Loucy (cell line): Measurements from ENCODE around the gene ODF2.
A peak's percentile ranks its signal among the peaks of the same experiment; 100 is the strongest.

Experiments used
- H2AFZ ChIP-seq: fragments of 200-600 bp; sonication (generic); 2 replicates; pipeline ENCODE4 v1.6.0; 2016; ENCODE audit warnings: antibody characterized with exemption, mild to moderate bottlenecking, low read length, moderate library complexity
- H3F3A ChIP-seq: fragments of 200-600 bp; 2 replicates; pipeline ENCODE4 v1.6.0; 2016; ENCODE audit warnings: antibody characterized with exemption, low read depth, mild to moderate bottlenecking
- H3K27me3 ChIP-seq: fragments of 200-600 bp; sonication (generic); 2 replicates; pipeline ENCODE4 v1.6.1; 2014; ENCODE audit warnings: low read length, mild to moderate bottlenecking; ENCODE audit not compliant: insufficient read depth, poor library complexity, severe bottlenecking
- H3K36me3 ChIP-seq: fragments of 200-600 bp; sonication (generic); 2 replicates; pipeline ENCODE4 v1.6.1; 2016; ENCODE audit warnings: low read length; ENCODE audit not compliant: insufficient read depth
- H3K4me1 ChIP-seq: fragments of 200-600 bp; sonication (generic); 2 replicates; pipeline ENCODE4 v1.5.1; 2014; ENCODE audit warnings: low read length, mild to moderate bottlenecking; ENCODE audit not compliant: insufficient read depth, poor library complexity, severe bottlenecking
- H3K4me2 ChIP-seq: fragments of 200-600 bp; sonication (generic); 2 replicates; pipeline ENCODE4 v1.6.0; 2014; ENCODE audit warnings: antibody characterized with exemption, low read length, low read depth, mild to moderate bottlenecking; ENCODE audit not compliant: poor library complexity, severe bottlenecking
- H3K4me3 ChIP-seq: fragments of 200-600 bp; sonication (generic); 2 replicates; pipeline ENCODE4 v1.5.1; 2014; ENCODE audit warnings: low read length, mild to moderate bottlenecking, mixed read lengths; ENCODE audit not compliant: poor library complexity, severe bottlenecking
- H3K79me2 ChIP-seq: fragments of 200-600 bp; sonication (generic); 2 replicates; pipeline ENCODE4 v1.6.1; 2014; ENCODE audit warnings: low read length; ENCODE audit not compliant: insufficient read depth
- H3K9ac ChIP-seq: fragments of 200-600 bp; sonication (generic); 2 replicates; pipeline ENCODE4 v1.6.0; 2014; ENCODE audit warnings: mild to moderate bottlenecking, low read depth, low read length, moderate library complexity; ENCODE audit not compliant: poor library complexity, severe bottlenecking
- H3K9me2 ChIP-seq: fragments of 200-600 bp; sonication (generic); replicated peaks from 2 replicates; pipeline ENCODE4 v1.6.1; 2016; ENCODE audit warnings: low read depth, low read length, mixed read lengths
- H3K9me3 ChIP-seq: fragments of 200-600 bp; sonication (generic); 2 replicates; pipeline ENCODE4 v1.6.1; 2014; ENCODE audit warnings: mild to moderate bottlenecking, antibody characterized with exemption, low read length, low read depth; ENCODE audit not compliant: insufficient read depth
- H4K20me1 ChIP-seq: fragments of 200-600 bp; sonication (generic); 2 replicates; pipeline ENCODE4 v1.6.0; 2014; ENCODE audit warnings: antibody characterized with exemption, low read length, mild to moderate bottlenecking; ENCODE audit not compliant: insufficient read depth, poor library complexity, severe bottlenecking
- CTCF ChIP-seq: fragments of 200-600 bp; sonication (generic); conservative IDR thresholded peaks from 2 replicates; pipeline ENCODE4 v1.5.1; 2014; ENCODE audit warnings: mild to moderate bottlenecking, antibody characterized with exemption, low read length
- EZH2phosphoT487 ChIP-seq: fragments of 200-600 bp; IDR thresholded peaks from 2 replicates; pipeline ENCODE4 v1.6.1; 2018; ENCODE audit warnings: antibody characterized with exemption, mild to moderate bottlenecking, moderate library complexity, borderline replicate concordance

The ODF2 gene

GRCh38 chr9:128455849-128456612 is at the start of gene ODF2:
TSS of gene ODF2 (plus strand) at chr9:128456006. CDS start at chr9:128456092, 86 bp downstream.
- Histone ChIP-seq H3K9ac (peak within 1 kb of the TSS; percentile 96), H3K9me3 (no peaks in the 10 kb centered on the region), H3K4me3 (peak within 1 kb of the TSS; percentile 100), H3F3A (no peaks in the 10 kb centered on the region), H3K9me2 (no peaks in the 10 kb centered on the region), H3K4me2 (peak within 1 kb of the TSS; percentile 96), H3K27me3 (no peaks in the 10 kb centered on the region), H3K79me2 (peaks cover 38% of the 10 kb centered on the region), H3K36me3 (peaks cover 15% of the 10 kb centered on the region; the same call in 1 of the 2 replicates), H4K20me1 (peaks cover 16% of the 10 kb centered on the region), H2AFZ (peak within 1 kb of the TSS; percentile 97), H3K4me1 (peaks cover 15% of the 10 kb centered on the region)
- TF ChIP-seq CTCF (no peak), EZH2phosphoT487 (no peak)

GRCh38 chr9:128406848-128407391 is 48.9 kb upstream of the ODF2 start:
- no peak overlapping the region for H3K4me2 ChIP-seq

GRCh38 chr9:128408963-128409431 is 46.8 kb upstream of the ODF2 start:
- H3K36me3 ChIP-seq: no peaks in the 10 kb centered on the region
- H3K9me3 ChIP-seq: no peaks in the 10 kb centered on the region
- H4K20me1 ChIP-seq: no peaks in the 10 kb centered on the region
- H3F3A ChIP-seq: no peaks in the 10 kb centered on the region
- no peaks in the 10 kb centered on the region for H3K4me1 ChIP-seq
- no peaks in the 10 kb centered on the region for H3K9me2 ChIP-seq
- no peak overlapping the region for H2AFZ ChIP-seq
- no peak for TF ChIP-seq EZH2phosphoT487
- TF ChIP-seq CTCF: no peak
- no peaks in the 10 kb centered on the region for H3K27me3 ChIP-seq
- H3K4me3 ChIP-seq: no peak overlapping the region
- H3K4me2 ChIP-seq: no peak overlapping the region
- H3K9ac ChIP-seq: no peak overlapping the region
- no peaks in the 10 kb centered on the region for H3K79me2 ChIP-seq

More at GRCh38 chr9:128406848-128407391, 48.9 kb upstream of the ODF2 start:
- Histone ChIP-seq H3K9ac (no peak overlapping the region), H2AFZ (no peak overlapping the region), H3K9me2 (no peaks in the 10 kb centered on the region), H3K4me1 (no peaks in the 10 kb centered on the region), H3K79me2 (no peaks in the 10 kb centered on the region), H4K20me1 (no peaks in the 10 kb centered on the region), H3F3A (no peaks in the 10 kb centered on the region), H3K36me3 (no peaks in the 10 kb centered on the region), H3K4me3 (no peak overlapping the region), H3K27me3 (no peaks in the 10 kb centered on the region), H3K9me3 (no peaks in the 10 kb centered on the region)
- TF ChIP-seq EZH2phosphoT487 (no peak), CTCF (no peak)
